Neural cell (in vitro differentiated cells): Measurements from ENCODE around the gene INAVA. TPM values are rescaled to one million over a fixed set of nuclear protein-coding genes. Genes with fewer than 3 reads are reported as not detected.

Source experiments
- H2AFZ ChIP-seq: fragments of 200-600, 300-800 bp; sonication (generic), shearing (Covaris generic); 2 replicates; pipeline ENCODE4 v1.6.0; 2014; ENCODE audit warnings: low read depth, mild to moderate bottlenecking, antibody characterized with exemption, low read length, moderate library complexity
- H3F3A ChIP-seq: fragments of 200-600 bp; shearing (Covaris generic); 2 replicates; pipeline ENCODE4 v1.6.1; 2016; ENCODE audit warnings: mild to moderate bottlenecking, moderate library complexity, mixed read lengths, antibody characterized with exemption, low read length; ENCODE audit not compliant: insufficient read depth, poor library complexity, severe bottlenecking
- H3K27ac ChIP-seq: fragments of 200-600, 300-800 bp; sonication (generic), shearing (Covaris generic); 2 replicates; pipeline ENCODE4 v1.5.1; 2014; ENCODE audit warnings: mild to moderate bottlenecking, low read length, moderate library complexity
- H3K27me3 ChIP-seq: fragments of 300-800, 200-600 bp; sonication (generic), shearing (Covaris generic); 2 replicates; pipeline ENCODE4 v1.6.0; 2014; ENCODE audit warnings: mild to moderate bottlenecking, low read depth, low read length, moderate library complexity; ENCODE audit not compliant: insufficient read depth
- H3K36me3 ChIP-seq: fragments of 300-800, 200-600 bp; sonication (generic), shearing (Covaris generic); 2 replicates; pipeline ENCODE4 v1.5.1; 2014; ENCODE audit warnings: mild to moderate bottlenecking, antibody characterized with exemption, low read length, moderate library complexity; ENCODE audit not compliant: insufficient read depth
- H3K4me2 ChIP-seq: fragments of 300-800, 200-600 bp; sonication (generic), shearing (Covaris generic); 2 replicates; pipeline ENCODE4 v1.6.0; 2014; ENCODE audit warnings: mild to moderate bottlenecking, low read length
- H3K4me3 ChIP-seq: fragments of 300-800, 200-600 bp; sonication (generic), shearing (Covaris generic); 2 replicates; pipeline ENCODE4 v1.5.1; 2014; ENCODE audit warnings: mild to moderate bottlenecking, low read length, moderate library complexity
- H3K79me2 ChIP-seq: fragments of 200-600 bp; shearing (Covaris generic); replicated peaks from 2 replicates; pipeline ENCODE4 v1.6.0; 2014; ENCODE audit warnings: mild to moderate bottlenecking, low read length, moderate library complexity; ENCODE audit not compliant: insufficient read depth
- H3K9ac ChIP-seq: fragments of 300-800, 200-600 bp; sonication (generic), shearing (Covaris generic); 2 replicates; pipeline ENCODE4 v1.6.1; 2016; ENCODE audit warnings: mild to moderate bottlenecking, low read length, mixed read lengths
- H3K9me2 ChIP-seq: fragments of 200-600 bp; shearing (Covaris generic); 2 replicates; pipeline ENCODE4 v1.6.1; 2016; ENCODE audit warnings: mild to moderate bottlenecking, low read length, mixed read lengths; ENCODE audit not compliant: insufficient read depth
- H3K9me3 ChIP-seq: fragments of 200-600, 300-800 bp; sonication (generic), shearing (Covaris generic); 2 replicates; pipeline ENCODE4 v1.6.1; 2016; ENCODE audit warnings: mild to moderate bottlenecking, mixed run types, low read length, moderate library complexity, mixed read lengths
- H4K20me1 ChIP-seq: fragments of 200-600 bp; shearing (Covaris generic); 2 replicates; pipeline ENCODE4 v1.6.1; 2016; ENCODE audit warnings: mild to moderate bottlenecking, mixed run types; ENCODE audit not compliant: insufficient read depth
- CTCF ChIP-seq: fragments of 450-650 bp; IDR thresholded peaks from 2 replicates; pipeline ENCODE4 v1.5.1; 2014; ENCODE audit warnings: antibody characterized with exemption, mild to moderate bottlenecking, moderate library complexity; ENCODE audit not compliant: poor library complexity, severe bottlenecking
- EP300 ChIP-seq: fragments of 450-650 bp; conservative IDR thresholded peaks from 2 replicates; pipeline ENCODE4 v1.6.1; 2014; ENCODE audit warnings: antibody characterized with exemption, mild to moderate bottlenecking, moderate library complexity; ENCODE audit not compliant: poor library complexity, severe bottlenecking
- EZH2 ChIP-seq: fragments of 200-600, 300-800 bp; shearing (Covaris generic), sonication (generic); IDR thresholded peaks from 2 replicates; pipeline ENCODE4 v1.6.1; 2014; ENCODE audit warnings: antibody characterized with exemption, low read length, borderline replicate concordance, mild to moderate bottlenecking; ENCODE audit not compliant: insufficient read depth, poor library complexity, severe bottlenecking
- MXI1 ChIP-seq: fragments of 450-650 bp; conservative IDR thresholded peaks from 2 replicates; pipeline ENCODE4 v1.6.1; 2014; ENCODE audit warnings: antibody characterized with exemption, mild to moderate bottlenecking; ENCODE audit not compliant: poor library complexity, severe bottlenecking
- POLR2AphosphoS5 ChIP-seq: IDR thresholded peaks from 2 replicates; pipeline ENCODE4 v1.6.1; 2012
- RAD21 ChIP-seq: fragments of 450-650 bp; conservative IDR thresholded peaks from 2 replicates; pipeline ENCODE4 v1.6.1; 2014; ENCODE audit warnings: antibody characterized with exemption, mild to moderate bottlenecking, moderate library complexity
- REST ChIP-seq: IDR thresholded peaks from 2 replicates; pipeline ENCODE4 v1.6.1; 2012; ENCODE audit warnings: borderline replicate concordance
- SMC3 ChIP-seq: fragments of 450-650 bp; conservative IDR thresholded peaks from 2 replicates; pipeline ENCODE4 v1.6.1; 2014; ENCODE audit warnings: antibody characterized with exemption, mild to moderate bottlenecking, moderate library complexity; ENCODE audit not compliant: poor library complexity
- TAF1 ChIP-seq: IDR thresholded peaks from 2 replicates; pipeline ENCODE4 v1.6.1; 2012; ENCODE audit warnings: low read depth
- polyA plus RNA-seq: library from polyadenylated mRNA; depleted of rRNA; stranded (reverse); fragments of >200 nt; gene quantifications from 2 replicates; pipeline ENCODE4 v1.2.3, GENCODE V29; 2014

Gene INAVA
- polyA plus RNA-seq, 1 donor from 2014 or later, result 1.3 TPM

- no peaks in the 10 kb centered on the region for H4K20me1 ChIP-seq
- no peaks in the 10 kb centered on the region for H3K27me3 ChIP-seq
- no peaks in the 10 kb centered on the region for H3K79me2 ChIP-seq
- no peak overlapping the region for H3K9ac ChIP-seq
- H3K36me3 ChIP-seq, result peaks cover 13% of the 10 kb centered on the region
- no peak overlapping the region for H3K27ac ChIP-seq
- no peaks in the 10 kb centered on the region for H3F3A ChIP-seq
- H2AFZ ChIP-seq, result no peak overlapping the region
- no peak overlapping the region for H3K4me3 ChIP-seq
- TF ChIP-seq POLR2AphosphoS5 (no peak), RAD21 (no peak), SMC3 (no peak), MXI1 (no peak), REST (no peak), EZH2 (no peak), TAF1 (no peak), CTCF (no peak), EP300 (no peak)
- H3K9me3 ChIP-seq, result no peaks in the 10 kb centered on the region
- H3K9me2 ChIP-seq, result no peaks in the 10 kb centered on the region
- H3K4me2 ChIP-seq, result no peak overlapping the region
Measured at GRCh38 chr1:200850554-200850953, 44.1 kb upstream of the INAVA start.

GRCh38 chr1:200856716-200857357 lies 37.9 kb upstream of the INAVA start:
- Histone ChIP-seq H3K79me2 (no peaks in the 10 kb centered on the region), H4K20me1 (no peaks in the 10 kb centered on the region), H3K4me2 (no peak overlapping the region), H3K27ac (no peak overlapping the region), H3K9ac (no peak overlapping the region), H3K36me3 (peaks cover 16% of the 10 kb centered on the region), H2AFZ (no peak overlapping the region), H3K27me3 (no peaks in the 10 kb centered on the region), H3K4me3 (no peak overlapping the region), H3F3A (no peaks in the 10 kb centered on the region), H3K9me3 (no peaks in the 10 kb centered on the region), H3K9me2 (no peaks in the 10 kb centered on the region)
- TF ChIP-seq RAD21 (no peak), REST (no peak), SMC3 (no peak), CTCF (no peak), TAF1 (no peak), MXI1 (no peak), EZH2 (no peak), EP300 (no peak), POLR2AphosphoS5 (no peak)
